Left lung (tissue), 10 donors: ENCODE data around the gene ITGB5. TPM values are rescaled to one million over a fixed set of nuclear protein-coding genes. Genes with fewer than 3 reads are reported as not detected.

Source experiments
- ATAC-seq: fragments of 200-7000 bp; cut with Tn5 transposase; one replicate; pipeline ENCODE4 v1.9.1; 2020; ENCODE audit warnings: moderate library complexity
- DNase-seq, 4 donors: peaks; one replicate each; pipeline ENCODE4 v3.0.0-alpha.2; 2013 to 2020
- H3K27ac ChIP-seq, 2 donors: fragments of 200-600 bp; sonication (generic) in 1 of 2; one replicate each; pipeline versions ENCODE4 v1.5.0 to v1.8.0; 2020 to 2021
- H3K27me3 ChIP-seq, 2 donors: fragments of 200-600 bp; sonication (generic) in 1 of 2; one replicate each; pipeline versions ENCODE4 v1.5.0 to v1.8.0; 2020 to 2021
- H3K36me3 ChIP-seq, 2 donors: fragments of 200-600 bp; sonication (generic) in 1 of 2; one replicate each; pipeline versions ENCODE4 v1.5.0 to v1.8.0; 2020 to 2021
- H3K4me1 ChIP-seq, 2 donors: fragments of 200-600 bp; one replicate each; pipeline ENCODE4 v1.8.0; 2021
- H3K4me3 ChIP-seq, 2 donors: fragments of 200-600 bp; sonication (generic) in 1 of 2; one replicate each; pipeline versions ENCODE4 v1.5.0 to v1.8.0; 2020 to 2021; ENCODE audit warnings: mild to moderate bottlenecking in 1 of 2
- H3K9me3 ChIP-seq, 2 donors: fragments of 200-600 bp; sonication (generic) in 1 of 2; one replicate each; pipeline versions ENCODE4 v1.5.0 to v1.8.0; 2020 to 2021
- intact Hi-C, 2 donors: fragments of 100-400 bp; cut with DNase I; formaldehyde crosslinking; loops; one replicate each; pipeline versions ENCODE4 v1.11.2 to v1.14.2; 2022
- polyA plus RNA-seq, 6 donors: library from polyadenylated mRNA; unstranded; fragments of 120-200 nt; gene quantifications; one replicate each; pipeline ENCODE4 v1.2.1, GENCODE V29; 2013; ENCODE audit not compliant: insufficient read length in 6 of 6
- total RNA-seq, 2 donors: library from RNA; stranded (reverse); fragmentation: NEBNext Ultra II Directional; extraction: Animal tissue kit (Norgen Biotek cat#: 25700); gene quantifications; one replicate each; pipeline ENCODE4 v1.2.1, GENCODE V29; 2021
- TF ChIP-seq, protein P1 (sequence below), 2 donors: fragments of 200-600 bp; sonication (generic) in 1 of 2; IDR thresholded peaks; one replicate each; pipeline versions ENCODE4 v1.5.0 to v1.8.0; 2021; ENCODE audit warnings: antibody characterized with exemption in 2 of 2
- donor health status: DM: no; HTN: yes; CAD: no.
- donor health status: DM: no; HTN: no; CAD: no.

ITGB5 gene
- total and polyA plus RNA-seq, 8 donors = 54.8 to 142 (median 67.4) TPM

DNA sequence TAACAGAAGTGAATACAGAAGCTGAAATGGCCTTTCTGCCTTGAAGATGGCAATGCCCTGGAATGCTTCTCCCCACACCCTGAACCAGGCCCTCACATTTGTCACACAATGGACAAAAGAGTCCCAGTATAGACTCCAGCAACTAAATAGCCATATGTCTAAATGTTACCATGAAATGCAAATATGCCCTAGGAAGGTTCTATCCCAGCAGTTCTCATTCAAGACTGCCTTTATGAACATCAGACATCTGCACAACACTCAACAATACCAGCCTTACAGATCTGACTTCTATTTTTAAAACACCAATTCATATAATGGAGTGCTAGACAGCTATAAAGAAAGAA is 7.9 kb downstream of the ITGB5 start:
- no peak for ATAC-seq
- intact Hi-C loops = no loop called here
- Histone ChIP-seq H3K9me3 (no peaks in the 10 kb centered on the region), H3K27me3 (no peaks in the 10 kb centered on the region), H3K4me3 (no peak overlapping the region), H3K4me1 (peaks cover 18 to 47% of the 10 kb centered on the region in 2 donors), H3K27ac (peak overlapping the region; percentile 40 to 67), H3K36me3 (no peaks in the 10 kb centered on the region)
- TF ChIP-seq, protein P1, sequence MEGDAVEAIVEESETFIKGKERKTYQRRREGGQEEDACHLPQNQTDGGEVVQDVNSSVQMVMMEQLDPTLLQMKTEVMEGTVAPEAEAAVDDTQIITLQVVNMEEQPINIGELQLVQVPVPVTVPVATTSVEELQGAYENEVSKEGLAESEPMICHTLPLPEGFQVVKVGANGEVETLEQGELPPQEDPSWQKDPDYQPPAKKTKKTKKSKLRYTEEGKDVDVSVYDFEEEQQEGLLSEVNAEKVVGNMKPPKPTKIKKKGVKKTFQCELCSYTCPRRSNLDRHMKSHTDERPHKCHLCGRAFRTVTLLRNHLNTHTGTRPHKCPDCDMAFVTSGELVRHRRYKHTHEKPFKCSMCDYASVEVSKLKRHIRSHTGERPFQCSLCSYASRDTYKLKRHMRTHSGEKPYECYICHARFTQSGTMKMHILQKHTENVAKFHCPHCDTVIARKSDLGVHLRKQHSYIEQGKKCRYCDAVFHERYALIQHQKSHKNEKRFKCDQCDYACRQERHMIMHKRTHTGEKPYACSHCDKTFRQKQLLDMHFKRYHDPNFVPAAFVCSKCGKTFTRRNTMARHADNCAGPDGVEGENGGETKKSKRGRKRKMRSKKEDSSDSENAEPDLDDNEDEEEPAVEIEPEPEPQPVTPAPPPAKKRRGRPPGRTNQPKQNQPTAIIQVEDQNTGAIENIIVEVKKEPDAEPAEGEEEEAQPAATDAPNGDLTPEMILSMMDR (IDR thresholded peaks at IDR 0.05) = no peak
- no peak for DNase-seq

DNA sequence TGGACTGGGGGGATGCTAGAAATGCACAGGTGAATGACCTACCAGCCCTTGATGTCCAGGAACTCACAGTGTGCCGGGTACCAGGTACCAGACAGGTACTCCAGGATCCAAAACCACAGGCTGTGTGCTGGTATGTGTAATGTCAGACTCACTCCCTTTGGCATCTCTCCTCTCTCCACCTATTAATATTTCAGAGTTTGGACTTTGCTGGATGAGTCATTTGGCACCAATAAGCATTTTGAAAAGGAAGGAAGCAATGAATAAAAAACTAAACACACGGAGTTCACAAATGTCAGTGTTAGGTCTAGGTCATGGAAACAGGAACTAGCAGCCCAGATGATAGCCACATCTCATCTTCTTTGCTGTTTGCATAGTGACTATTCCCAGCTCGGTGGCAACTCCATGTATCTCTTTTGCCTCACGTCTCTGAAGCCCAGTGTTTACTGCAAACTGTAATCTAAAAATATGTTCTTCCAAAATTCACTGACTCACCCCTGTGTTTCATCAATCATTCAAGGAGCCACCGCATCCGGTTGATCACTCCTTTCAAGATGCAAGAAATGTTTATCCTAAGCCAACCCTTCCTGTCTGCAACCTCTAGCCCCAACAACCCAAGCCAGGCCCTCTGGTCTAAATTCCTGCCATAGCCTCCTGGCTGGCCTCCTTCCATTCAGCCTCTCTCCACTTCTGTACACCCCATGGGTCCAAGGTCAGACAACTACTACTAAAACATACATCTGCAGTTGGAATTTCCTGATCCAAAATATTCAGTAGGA is 8.4 kb downstream of the ITGB5 start:
- intact Hi-C loops = no loop called here
- H3K36me3 ChIP-seq = no peaks in the 10 kb centered on the region
- peak overlapping the region; percentile 40 to 67 for H3K27ac ChIP-seq
- peak; percentile 76 for ATAC-seq
- no peaks in the 10 kb centered on the region for H3K9me3 ChIP-seq
- H3K4me1 ChIP-seq = peaks cover 18 to 47% of the 10 kb centered on the region in 2 donors
- peak in 1 of 4 donors; percentile 30 for DNase-seq
- H3K27me3 ChIP-seq = no peaks in the 10 kb centered on the region
- H3K4me3 ChIP-seq = no peak overlapping the region
- TF ChIP-seq, protein P1 (IDR thresholded peaks at IDR 0.05) = no peak

DNA sequence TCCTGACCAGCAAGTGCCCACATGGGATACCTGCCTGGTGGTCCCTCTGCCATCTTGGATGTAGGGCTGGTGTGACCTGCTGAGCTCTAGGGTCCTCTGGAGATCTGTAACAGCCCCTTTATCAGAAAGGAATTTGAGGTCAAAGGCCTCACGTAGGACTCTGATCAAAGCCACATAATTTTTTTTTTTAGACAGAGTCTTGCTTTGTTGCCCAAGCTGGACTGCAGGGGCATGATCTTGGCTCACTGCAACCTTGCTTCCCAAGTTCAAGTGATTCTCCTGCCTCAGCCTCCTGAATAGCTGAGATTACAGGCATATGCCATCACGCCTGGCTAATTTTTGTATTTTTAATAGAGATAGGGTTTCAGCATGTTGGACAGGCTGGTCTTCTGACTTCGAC is 9.5 kb downstream of the ITGB5 start:
- no peak overlapping the region for H3K4me3 ChIP-seq
- no peaks in the 10 kb centered on the region for H3K9me3 ChIP-seq
- H3K4me1 ChIP-seq = peaks cover 18 to 47% of the 10 kb centered on the region in 2 donors
- DNase-seq (no peak), ATAC-seq (no peak)
- H3K36me3 ChIP-seq = no peaks in the 10 kb centered on the region
- TF ChIP-seq, protein P1 (IDR thresholded peaks at IDR 0.05) = no peak
- H3K27me3 ChIP-seq = no peaks in the 10 kb centered on the region
- H3K27ac ChIP-seq = no peak overlapping the region
- intact Hi-C loops = no loop called here

DNA sequence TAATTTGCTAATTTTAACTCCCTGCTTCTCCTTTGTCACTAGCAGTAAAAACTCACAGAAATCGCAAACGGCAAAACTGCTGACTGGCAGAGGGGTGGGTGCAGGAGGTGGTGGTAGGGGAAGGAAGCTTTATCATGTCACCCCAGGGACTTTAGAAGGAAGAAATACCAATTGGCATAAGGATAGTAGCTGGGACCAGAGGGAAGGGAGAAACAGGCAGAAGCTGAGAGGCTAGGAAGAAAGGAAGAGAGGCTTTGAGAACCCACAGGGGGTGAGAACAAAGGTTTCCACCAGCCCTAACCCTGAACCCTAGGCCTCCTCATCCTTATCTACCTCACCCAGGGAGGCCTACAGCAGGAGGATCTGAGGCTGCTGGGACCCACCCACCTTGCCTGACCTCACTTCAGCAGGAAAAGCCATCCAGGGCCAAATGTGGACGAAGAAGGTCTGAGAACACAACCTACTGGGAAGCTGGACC is 10.7 kb downstream of the ITGB5 start:
- peaks cover 18 to 47% of the 10 kb centered on the region in 2 donors for H3K4me1 ChIP-seq
- peak; percentile 37 for ATAC-seq
- no peak for DNase-seq
- H3K9me3 ChIP-seq = no peaks in the 10 kb centered on the region
- peak overlapping the region in 1 of 2 donors; percentile 24 for H3K27ac ChIP-seq
- H3K36me3 ChIP-seq = no peaks in the 10 kb centered on the region
- TF ChIP-seq, protein P1 (IDR thresholded peaks at IDR 0.05) = no peak
- intact Hi-C loops = no loop called here
- H3K4me3 ChIP-seq = no peak overlapping the region
- H3K27me3 ChIP-seq = no peaks in the 10 kb centered on the region

DNA sequence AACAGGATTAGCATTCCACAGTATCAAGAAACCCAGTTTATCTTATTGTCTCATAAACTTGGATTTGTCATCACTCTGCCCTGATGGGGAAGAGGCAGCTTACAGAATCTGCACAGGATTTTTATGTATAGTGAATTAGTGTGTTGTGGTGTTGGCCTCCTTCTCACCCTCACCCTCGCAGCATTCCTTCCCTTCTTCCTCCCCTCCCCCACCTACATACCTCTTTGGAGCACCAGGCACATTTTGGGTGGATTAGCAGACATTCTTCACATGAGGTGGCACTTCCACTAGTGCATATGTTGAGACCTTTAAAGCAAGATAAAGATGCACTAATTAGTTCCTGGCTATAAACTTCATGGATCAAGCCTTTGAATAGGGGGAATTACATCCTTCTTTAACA is 13.9 kb downstream of the ITGB5 start:
- ATAC-seq (no peak), DNase-seq (no peak)
- peaks cover 8 to 31% of the 10 kb centered on the region in 2 donors for H3K4me1 ChIP-seq
- TF ChIP-seq, protein P1 (IDR thresholded peaks at IDR 0.05) = no peak
- intact Hi-C loops = no loop called here
- no peaks in the 10 kb centered on the region for H3K9me3 ChIP-seq
- no peaks in the 10 kb centered on the region for H3K36me3 ChIP-seq
- no peak overlapping the region for H3K4me3 ChIP-seq
- H3K27me3 ChIP-seq = no peaks in the 10 kb centered on the region
- no peak overlapping the region for H3K27ac ChIP-seq
